Measurements from ENCODE around the gene PEAK1.

PEAK1 gene

GRCh38 chr15:77402740-77403379, 17.0 kb downstream of the PEAK1 start:
- DNase-seq: no peak

- DNase-seq: no peak
Measured at GRCh38 chr15:77400258-77400657, 19.6 kb downstream of the PEAK1 start.

- DNase-seq: no peak
Measured at GRCh38 chr15:77398927-77399326, 21.0 kb downstream of the PEAK1 start.

GRCh38 chr15:77396692-77397091, 23.2 kb downstream of the PEAK1 start:
- no peak for DNase-seq

GRCh38 chr15:77395013-77395774, 24.7 kb downstream of the PEAK1 start:
- DNase-seq: no peak

GRCh38 chr15:77393471-77393840, 26.4 kb downstream of the PEAK1 start:
- no peak for DNase-seq

GRCh38 chr15:77392762-77393470, 27.0 kb downstream of the PEAK1 start:
- DNase-seq: no peak

- DNase-seq: no peak
Measured at GRCh38 chr15:77391372-77391951, 28.4 kb downstream of the PEAK1 start.

GRCh38 chr15:77387365-77388105, 32.4 kb downstream of the PEAK1 start:
- no peak for DNase-seq

GRCh38 chr15:77386626-77387025, 33.3 kb downstream of the PEAK1 start:
- DNase-seq: no peak

GRCh38 chr15:77384589-77385359, 35.1 kb downstream of the PEAK1 start:
- no peak for DNase-seq

- no peak for DNase-seq
Measured at GRCh38 chr15:77384086-77384485, 35.8 kb downstream of the PEAK1 start.

GRCh38 chr15:77380033-77380432, 39.9 kb downstream of the PEAK1 start:
- no peak for DNase-seq

GRCh38 chr15:77376770-77377169, 43.1 kb downstream of the PEAK1 start:
- no peak for DNase-seq

GRCh38 chr15:77375133-77375532, 44.8 kb downstream of the PEAK1 start:
- no peak for DNase-seq

- DNase-seq: no peak
Measured at GRCh38 chr15:77373441-77373840, 46.5 kb downstream of the PEAK1 start.

- DNase-seq: no peak
Measured at GRCh38 chr15:77371850-77372563, 47.9 kb downstream of the PEAK1 start.

- DNase-seq: no peak
Measured at GRCh38 chr15:77370580-77370979, 49.3 kb downstream of the PEAK1 start.

GRCh38 chr15:77369168-77369567, 50.7 kb downstream of the PEAK1 start:
- DNase-seq: no peak

GRCh38 chr15:77367631-77368030, 52.3 kb downstream of the PEAK1 start:
- DNase-seq: no peak

All from hypothalamus (tissue), 51 donors.